DMS 273 (cell line): ENCODE measurements around the gene PRKAA1.
A peak's percentile ranks its signal among the peaks of the same experiment; 100 is the strongest.
"Not testable (repeated sequence)": the region's sequence is repeated elsewhere in the genome, so short reads cannot be mapped to it uniquely, and the experiment has no call there.

Experiments used
- DNase-seq: peaks from one replicate; lab custom pipeline; 2025; ENCODE audit not compliant: unreplicated experiment; lab: John Stamatoyannopoulos, UW

The PRKAA1 gene

DNA sequence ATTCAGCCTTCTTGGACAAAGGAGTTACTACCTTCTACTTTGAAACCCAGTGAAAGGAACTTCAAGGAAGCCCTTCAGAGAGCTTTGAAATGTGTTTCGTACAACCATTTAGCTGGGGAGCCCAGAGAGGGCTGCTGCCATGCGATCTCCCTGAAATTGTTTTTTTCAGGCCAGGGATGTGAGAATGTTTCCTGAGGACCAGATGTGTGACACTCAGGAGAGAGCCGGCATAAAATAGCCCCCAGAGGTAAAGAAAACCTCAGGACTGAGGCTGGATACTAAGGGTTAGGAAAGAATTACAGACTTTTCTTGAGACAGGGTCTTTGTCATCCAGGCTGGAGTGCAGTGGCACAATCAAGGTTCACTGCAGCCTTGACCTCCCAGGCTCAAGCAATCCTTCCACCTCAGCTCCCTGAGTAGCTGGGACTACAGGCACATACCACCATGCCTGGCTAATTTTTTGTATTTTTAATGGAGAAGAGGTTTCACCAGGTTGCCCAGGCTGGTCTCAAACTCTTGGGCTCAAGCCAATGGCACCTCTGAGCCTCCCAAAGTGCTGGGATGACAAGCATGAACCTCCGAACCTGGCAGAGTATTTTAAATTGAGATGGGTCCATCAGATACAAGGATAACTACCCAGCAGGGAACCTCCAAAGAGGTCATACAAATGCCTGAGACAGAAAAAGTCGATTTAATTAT is 28.5 kb upstream of the PRKAA1 start:
- DNase-seq: peak; percentile 53

DNA sequence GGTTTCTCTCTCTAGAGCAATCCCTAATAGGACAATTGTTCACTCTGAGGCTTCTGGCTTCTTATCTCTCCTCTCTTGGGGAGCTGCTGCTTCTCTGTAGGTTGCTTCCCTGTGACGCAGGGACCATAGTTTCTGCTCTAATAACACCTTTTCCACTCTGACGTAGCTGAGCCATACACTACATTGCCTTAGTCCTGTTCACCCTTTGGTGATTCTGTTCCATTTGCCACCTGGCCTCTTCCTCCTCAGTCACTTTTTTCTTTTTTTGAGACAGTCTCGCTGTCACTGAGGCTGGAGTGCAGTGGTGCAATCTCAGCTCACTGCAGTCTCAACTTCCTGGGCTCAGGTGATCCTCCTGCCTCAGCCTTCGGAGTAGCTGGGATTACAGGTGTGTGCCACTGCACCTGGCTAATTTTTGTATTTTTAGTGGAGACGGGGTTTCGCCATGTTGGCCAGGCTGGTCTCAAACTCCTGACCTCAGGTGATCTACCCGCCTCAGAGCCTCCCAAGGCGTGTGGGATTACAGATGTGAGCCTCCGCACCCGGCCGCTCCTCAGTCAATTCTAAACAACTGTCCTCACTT is 27.4 kb upstream of the PRKAA1 start:
- peak; percentile 74 for DNase-seq

- peak; percentile 29 for DNase-seq
Measured at GRCh38 chr5:40823459-40823858, 25.3 kb upstream of the PRKAA1 start.

GRCh38 chr5:40813698-40814281 is 15.6 kb upstream of the PRKAA1 start:
- DNase-seq: no peak

DNA sequence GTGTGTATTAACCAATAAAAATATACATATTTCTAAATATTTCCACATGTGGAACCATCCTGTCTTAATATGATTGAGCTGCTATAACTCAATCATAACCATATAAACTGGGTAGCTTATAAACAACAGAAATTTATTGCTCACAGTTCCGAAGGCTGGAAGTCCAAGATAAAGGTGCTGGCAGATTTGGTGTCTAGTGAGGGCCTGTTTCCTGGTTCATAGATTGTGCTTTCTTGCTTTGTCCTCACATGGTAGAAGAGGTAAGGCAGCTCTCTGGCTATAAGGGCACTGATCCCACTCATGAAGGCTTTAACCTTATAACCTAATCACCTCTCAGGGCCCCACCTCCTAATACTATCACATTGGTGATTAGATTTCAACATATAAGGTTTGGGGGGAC is 14.0 kb upstream of the PRKAA1 start:
- DNase-seq: no peak

GRCh38 chr5:40801771-40802562 is 3.8 kb upstream of the PRKAA1 start:
- no peak for DNase-seq

DNA sequence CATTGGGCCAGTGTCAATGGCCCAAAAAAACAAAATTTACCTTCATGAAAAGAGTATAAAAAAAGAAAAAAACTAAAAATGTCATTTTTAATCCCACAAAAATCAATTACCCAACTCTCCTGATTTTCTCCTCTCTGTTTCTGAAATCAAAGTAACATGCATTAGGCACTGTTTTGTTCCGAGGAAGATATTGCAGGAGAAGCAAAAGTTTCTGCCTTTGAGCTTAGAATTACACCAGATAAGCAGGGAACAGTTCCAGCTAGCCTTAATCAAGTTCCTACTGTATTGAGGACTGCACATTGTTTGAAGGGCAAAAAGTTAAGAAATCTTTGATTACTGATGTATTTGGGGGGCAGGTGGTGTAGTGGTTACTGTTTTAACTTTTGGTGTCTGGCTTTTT is 1.1 kb upstream of the PRKAA1 start:
- DNase-seq: peak; percentile 11

DNA sequence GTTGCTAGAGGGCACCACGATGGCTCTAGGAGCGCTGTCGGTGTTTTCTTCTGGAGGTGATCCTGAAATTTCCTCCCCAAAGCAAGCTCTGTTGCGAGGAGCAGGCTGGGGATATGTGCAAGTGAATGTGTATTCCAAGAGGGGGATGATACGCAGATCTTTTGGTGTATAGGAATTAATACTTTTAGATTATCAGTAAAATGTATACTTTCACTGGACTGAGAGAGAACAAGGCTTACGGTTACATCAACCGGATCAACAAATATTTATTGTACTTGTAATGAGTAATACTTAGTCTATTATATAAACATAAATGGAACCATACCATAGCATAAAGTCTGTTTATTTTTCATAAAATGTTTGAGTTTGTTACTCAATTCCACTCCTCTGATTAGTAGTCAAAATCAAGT is 632 bp upstream of the PRKAA1 start:
- DNase-seq: no peak

DNA sequence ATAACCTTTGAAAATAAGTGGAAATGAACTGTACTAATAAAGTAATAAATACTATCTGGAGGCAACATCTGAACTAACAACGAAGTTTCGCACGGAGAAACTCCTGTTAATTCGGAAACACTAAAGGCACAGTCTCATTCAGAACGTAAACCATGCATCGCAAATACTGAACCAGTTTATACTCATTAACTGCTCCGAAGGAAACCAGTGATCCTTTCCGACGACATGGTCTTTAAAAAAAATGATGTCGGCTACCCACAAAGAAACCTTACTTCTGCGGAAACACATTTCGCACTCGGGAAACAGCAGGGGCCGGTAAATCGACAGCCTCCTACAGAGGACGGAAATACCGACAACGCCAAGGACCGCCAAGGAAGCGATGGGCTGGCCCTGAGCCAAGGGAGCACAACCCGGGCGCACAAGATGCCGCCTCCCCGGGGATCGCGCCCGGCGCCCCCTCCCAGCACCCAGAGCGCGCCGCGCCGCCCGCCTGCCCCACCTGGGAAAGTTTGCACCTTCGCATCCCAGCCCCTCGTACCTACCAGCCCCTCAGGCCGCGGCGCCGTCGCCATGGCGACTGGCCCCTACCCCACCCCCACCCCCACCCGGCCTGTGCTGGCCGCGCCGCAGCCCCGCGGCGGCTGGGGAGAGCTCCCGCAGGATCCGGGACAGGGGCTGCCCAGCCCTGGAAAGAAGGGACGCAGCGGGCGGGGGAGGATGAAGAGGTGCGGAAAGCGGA is 732 bp downstream of the PRKAA1 start:
- peak; percentile 90 for DNase-seq

GRCh38 chr5:40796487-40796889 is 1.7 kb downstream of the PRKAA1 start:
- DNase-seq: no peak

GRCh38 chr5:40794877-40795276 is 3.3 kb downstream of the PRKAA1 start:
- not testable (repeated sequence) for DNase-seq

DNA sequence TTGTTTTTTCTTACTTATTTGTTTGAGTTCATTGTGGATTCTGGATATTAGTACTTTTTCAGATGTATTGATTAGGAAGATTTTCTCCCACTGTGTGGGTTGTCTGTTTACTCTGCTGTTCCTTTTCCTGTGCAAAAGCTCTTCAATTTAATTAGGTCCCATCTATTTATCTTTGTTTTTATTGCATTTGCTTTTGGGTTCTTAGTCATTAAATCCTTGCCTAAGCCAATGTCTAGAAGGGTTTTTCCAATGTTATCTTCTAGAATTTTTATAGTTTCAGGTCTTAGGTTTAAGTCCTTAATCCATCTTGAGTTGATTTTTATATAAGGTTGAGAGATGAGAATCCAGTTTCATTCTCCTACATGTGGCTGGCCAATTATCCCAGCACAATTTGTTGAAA is 3.8 kb downstream of the PRKAA1 start:
- DNase-seq: not testable (repeated sequence)

DNA sequence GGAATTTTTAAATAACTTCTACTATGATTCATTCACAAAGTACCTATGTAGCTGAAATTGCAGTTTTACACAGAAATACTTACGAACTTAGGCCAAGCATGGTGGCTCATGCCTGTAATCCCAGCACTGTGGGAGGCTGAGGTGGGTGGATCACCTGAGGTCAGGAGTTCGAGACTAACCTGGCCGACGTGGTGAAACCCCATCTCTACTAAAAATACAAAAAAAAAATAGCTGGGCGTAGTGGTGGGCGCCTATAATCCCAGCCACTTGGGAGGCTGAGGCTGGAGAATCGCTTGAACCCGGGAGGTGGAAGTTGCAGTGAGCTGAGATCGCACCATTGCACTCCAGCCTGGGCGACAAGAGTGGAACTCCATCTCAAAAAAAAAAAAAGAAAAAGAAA is 5.5 kb downstream of the PRKAA1 start:
- not testable (repeated sequence) for DNase-seq

GRCh38 chr5:40791715-40792139 is 6.4 kb downstream of the PRKAA1 start:
- DNase-seq: no peak

DNA sequence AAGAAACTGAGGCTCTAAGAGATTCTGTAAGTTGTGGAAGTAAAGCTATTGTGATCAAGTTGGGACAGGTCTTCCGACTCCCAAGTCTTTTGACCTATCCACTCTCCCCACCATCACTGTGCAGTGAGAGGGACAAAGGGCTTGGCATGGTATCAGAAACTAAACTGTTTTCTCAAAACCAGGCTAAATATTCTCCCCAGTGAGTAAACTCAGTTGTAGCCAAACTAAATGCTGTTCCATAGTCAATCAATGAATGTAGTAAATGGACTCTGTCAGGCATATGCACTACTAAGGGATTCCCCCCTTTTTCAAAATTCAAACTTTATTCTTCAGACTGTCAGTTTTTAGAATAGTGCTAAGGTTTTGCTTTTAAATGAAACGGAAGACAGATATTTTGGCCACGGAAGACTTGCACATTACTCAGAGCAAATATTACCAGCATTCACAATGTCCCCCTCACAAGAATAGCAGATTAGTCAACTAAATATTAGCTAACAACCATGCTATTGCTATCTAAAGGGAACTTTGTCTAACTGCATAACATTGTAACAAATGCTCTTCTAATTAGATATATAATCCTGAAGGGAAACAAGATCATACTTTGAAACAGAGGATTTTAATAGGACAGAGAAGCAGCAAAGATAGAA is 7.1 kb downstream of the PRKAA1 start:
- no peak for DNase-seq

DNA sequence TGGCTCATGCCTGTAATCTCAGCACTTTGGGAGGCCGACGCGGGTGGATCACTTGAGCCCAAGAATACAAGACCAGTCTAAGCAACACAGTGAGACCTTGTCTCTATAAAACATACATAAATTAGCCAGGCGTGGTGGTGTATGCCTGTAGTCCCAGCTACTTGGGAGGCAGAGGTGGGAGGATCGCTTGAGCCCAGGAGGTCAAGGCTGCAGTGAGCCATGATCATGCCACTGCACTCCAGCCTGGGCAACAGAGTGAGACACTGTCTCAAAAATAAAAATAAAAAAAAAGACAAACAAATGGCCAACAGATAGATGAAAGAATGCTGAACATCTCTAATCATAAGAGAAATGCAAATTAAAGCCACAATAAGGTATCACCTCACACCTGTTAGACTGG is 9.2 kb downstream of the PRKAA1 start:
- not testable (repeated sequence) for DNase-seq

- DNase-seq: no peak
Measured at GRCh38 chr5:40787986-40788385, 10.2 kb downstream of the PRKAA1 start.

- not testable (repeated sequence) for DNase-seq
Measured at GRCh38 chr5:40786664-40787063, 11.5 kb downstream of the PRKAA1 start.

- DNase-seq: no peak
Measured at GRCh38 chr5:40784916-40785315, 13.3 kb downstream of the PRKAA1 start.

DNA sequence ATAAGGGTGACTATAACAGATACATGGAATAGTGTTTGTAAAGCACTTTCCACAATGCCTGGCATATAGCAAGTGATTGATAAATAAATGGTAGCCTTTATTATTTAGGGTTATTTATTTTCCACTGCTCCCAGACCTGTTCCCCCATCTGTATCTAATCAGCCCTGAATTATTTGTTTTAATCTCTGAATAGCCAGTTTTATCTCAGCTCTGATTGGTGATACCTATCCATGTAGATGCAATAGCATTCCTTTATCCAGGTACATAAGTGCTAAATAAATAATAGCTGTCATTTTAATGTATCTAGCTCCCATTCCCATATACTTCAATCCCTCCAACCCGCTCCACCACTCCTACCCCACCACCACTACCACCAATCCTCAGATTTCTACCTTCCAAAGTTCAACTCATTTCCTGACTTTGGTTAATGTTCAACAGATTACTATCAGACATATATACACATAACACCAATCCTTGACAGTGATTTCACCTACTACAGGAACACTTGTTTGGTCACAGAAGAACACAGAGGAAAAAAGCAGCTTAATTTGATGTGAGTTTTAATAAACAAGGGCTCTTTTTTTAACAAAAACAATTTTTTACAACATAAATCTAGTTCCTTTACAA is 14.0 kb downstream of the PRKAA1 start:
- DNase-seq: no peak
